D721Med (cell line): ENCODE data around the gene DDC.

Experiments used
- DNase-seq: peaks from one replicate; pipeline ENCODE4 v3.0.0; 2011; ENCODE audit warnings: low spot score; ENCODE audit not compliant: insufficient read length
- FAIRE-seq: peaks from 2 replicates; lab custom pipeline; 2011; peaks lifted over from hg19 to GRCh38; lab: Jason Lieb, UNC
- CTCF ChIP-seq: IDR thresholded peaks from 2 replicates; pipeline ENCODE4 v1.5.1; 2012; ENCODE audit warnings: mild to moderate bottlenecking, control low read depth; ENCODE audit not compliant: insufficient read depth; ENCODE audit errors: missing control alignments

DDC gene

DNA sequence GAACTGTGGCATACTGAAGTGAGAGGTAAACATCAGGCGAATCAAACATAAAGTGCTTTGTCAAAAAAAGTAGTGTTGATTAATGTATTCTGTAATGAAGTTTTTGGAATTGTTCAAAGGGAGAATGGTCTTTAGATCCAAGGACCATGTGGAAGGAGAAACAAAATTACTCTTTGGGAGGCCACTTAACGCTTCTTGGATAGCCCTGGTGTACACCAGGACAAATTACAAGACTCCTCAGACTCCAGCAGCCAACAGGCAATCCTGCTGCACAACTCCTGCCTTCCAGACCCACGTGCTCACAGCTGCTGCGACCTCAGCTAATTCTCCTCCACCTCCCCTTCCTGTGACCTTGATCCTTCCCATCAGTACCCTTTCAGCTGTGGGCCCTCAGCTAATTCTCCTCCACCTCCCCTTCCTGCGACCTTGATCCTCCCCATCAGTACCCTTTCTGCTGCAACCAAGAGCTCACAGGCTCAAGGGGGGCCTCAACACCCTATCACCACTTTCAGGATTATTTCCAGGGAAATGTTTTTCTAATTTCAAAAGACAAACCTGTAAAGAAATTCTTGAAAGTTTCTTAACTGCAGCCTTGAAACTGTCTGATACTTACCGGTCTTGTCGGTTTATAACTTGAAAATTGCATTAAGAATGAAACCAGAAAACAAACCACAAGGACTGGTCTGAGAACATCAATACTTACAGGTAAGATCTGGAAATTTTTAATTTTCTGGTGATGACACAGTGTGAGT, 29.7 kb upstream of the DDC start:
- FAIRE-seq, result no peak
- TF ChIP-seq CTCF, result no peak
- DNase-seq, result no peak

DNA sequence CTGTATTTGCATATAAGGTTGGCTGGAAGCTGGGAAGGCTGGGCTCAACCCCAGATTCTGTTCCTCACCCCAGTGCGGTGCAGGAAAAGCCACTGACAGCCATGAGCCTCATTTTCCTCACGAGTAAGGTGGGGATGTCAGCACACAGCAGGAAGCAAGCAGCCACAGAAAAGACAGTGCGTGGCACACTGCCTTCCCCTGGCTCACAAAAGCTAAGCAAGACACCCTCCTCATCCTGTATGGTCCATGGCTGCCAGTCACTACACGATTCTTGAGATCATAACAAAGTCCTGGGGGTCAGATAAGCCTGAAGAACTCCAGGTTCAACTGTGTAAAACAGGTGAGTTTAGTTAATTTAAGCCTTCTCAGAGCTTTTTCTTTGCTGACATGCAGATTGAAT, 28.9 kb upstream of the DDC start:
- no peak for DNase-seq
- no peak for FAIRE-seq
- no peak for TF ChIP-seq CTCF

DNA sequence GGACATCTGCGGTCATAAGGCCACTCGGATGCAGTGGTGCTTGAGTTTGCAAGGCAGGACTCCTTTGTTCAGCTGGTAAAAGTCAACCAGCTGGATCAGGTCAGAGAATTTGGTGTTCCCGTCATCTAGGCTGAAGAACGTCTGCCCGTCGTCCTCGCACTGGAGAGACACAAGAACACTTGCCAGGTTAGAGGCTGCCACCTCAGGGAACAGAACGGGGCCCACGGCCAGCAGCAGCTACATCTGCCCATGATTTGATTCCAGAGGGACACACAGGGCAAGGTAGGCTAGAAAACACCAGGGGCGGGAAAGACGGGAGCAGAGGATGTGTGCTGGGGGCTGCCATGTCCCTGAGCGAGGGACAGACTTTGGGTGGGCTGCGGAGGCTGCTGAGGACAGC, 27.7 kb upstream of the DDC start:
- DNase-seq (no peak), FAIRE-seq (no peak)
- no peak for TF ChIP-seq CTCF

DNA sequence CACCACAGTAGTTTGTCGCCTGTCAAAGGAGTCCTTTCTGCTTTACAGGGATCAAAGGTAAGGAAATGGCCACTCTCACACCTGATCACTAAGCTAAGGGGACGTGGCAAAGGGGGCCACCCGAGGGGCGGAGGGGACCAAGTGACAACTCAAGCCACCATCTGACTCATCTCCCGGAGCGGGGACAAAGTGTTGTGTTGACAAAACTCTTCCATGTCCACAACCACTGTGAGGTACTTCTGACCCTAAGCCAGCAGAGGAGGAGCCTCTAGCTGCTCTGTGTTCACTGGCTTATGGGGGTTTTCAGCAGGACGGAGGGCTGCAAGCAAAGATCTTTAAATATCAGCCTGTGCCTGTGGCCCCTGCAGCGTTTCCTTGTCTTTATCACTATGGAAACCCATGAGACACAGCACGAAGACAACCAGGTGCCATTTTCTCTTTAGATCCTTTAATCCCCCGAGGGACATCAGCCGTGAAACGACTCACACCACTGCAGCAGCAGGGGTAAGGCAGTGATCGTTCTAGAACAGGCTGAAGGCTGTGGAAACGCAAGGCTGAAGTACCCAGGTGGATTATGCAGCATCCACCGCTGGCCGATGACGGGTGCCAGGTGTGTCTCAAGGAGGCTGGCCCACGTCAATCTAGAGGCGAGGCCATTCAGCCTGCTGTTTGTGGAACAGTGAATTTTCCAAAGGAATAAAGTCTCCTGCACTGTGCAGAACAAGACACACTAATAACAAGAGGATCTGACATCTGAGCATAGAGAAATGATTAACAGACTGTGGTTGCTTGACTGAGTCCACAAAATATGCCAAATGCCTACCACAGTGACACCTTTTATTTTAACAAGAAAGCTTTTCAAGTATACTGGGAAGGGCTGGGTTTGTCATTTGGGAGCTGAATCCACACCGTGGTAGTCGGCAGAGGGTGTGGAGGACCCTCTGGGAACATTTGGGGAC, 26.6 kb upstream of the DDC start:
- FAIRE-seq, result peak; percentile 88
- DNase-seq, result peak; percentile 77

GRCh38 chr7:50591098-50591479, 25.9 kb upstream of the DDC start:
- FAIRE-seq (no peak), DNase-seq (no peak)
- TF ChIP-seq CTCF, result no peak

More for the DNA sequence above, 26.6 kb upstream of the DDC start:
- TF ChIP-seq CTCF, result no peak

DNA sequence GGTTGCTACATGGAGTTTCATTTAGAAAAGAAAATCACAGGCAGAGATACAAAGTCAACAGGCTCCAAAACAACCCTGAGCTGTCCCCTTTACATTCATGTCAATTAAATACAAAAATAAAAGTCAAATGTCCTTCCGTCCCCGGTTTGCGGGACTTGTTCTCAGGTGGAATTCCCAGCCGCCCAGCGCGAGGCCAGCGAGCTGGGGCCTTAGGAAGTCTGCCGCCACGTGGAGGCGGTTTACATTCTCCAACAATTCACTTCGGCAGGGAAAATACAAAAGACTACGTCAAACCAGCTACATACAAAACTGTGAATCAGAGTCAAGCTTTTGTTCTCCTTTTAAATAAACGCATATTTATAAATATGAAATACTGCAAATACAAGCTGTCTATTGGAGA, 25.3 kb upstream of the DDC start:
- DNase-seq (no peak), FAIRE-seq (peak; percentile 6)
- TF ChIP-seq CTCF, result no peak

GRCh38 chr7:50589364-50589763, 24.2 kb upstream of the DDC start:
- TF ChIP-seq CTCF, result no peak

More at GRCh38 chr7:50589364-50589763, 24.2 kb upstream of the DDC start:
- FAIRE-seq (no peak), DNase-seq (no peak)
